Measurements from ENCODE around the gene GOSR1. TPM values are rescaled to one million over a fixed set of nuclear protein-coding genes. Genes with fewer than 3 reads are reported as not detected.
"Not testable (repeated sequence)": the region's sequence is repeated elsewhere in the genome, so short reads cannot be mapped to it uniquely, and the experiment has no call there.

The GOSR1 gene
- total RNA-seq (2014; rRNA removed; shearing (Covaris generic)), result 23.3 and 28.2 TPM in 2 replicates

- DNase-seq (ENCODE audit: low read depth), result peak; percentile 92
These were observed at the start of gene GOSR1 for GRCh38 chr17:30477083-30477773. Gene GOSR1, plus strand, starts transcription at chr17:30477408. Its CDS starts 26 bp downstream, at chr17:30477434.

- no peak for DNase-seq (ENCODE audit: low read depth)
These were observed 49.6 kb upstream of the GOSR1 start for GRCh38 chr17:30427611-30428010.

- DNase-seq (ENCODE audit: low read depth), result peak; percentile 1
These were observed 48.1 kb upstream of the GOSR1 start for GRCh38 chr17:30429155-30429554.

- DNase-seq (ENCODE audit: low read depth), result peak; percentile 92
These were observed 43.7 kb upstream of the GOSR1 start for GRCh38 chr17:30433514-30433913.

- no peak for DNase-seq (ENCODE audit: low read depth)
These were observed 40.5 kb upstream of the GOSR1 start for GRCh38 chr17:30436729-30437128.

- DNase-seq (ENCODE audit: low read depth), result no peak
These were observed 33.5 kb upstream of the GOSR1 start for GRCh38 chr17:30443721-30444120.

GRCh38 chr17:30446640-30447039, 30.6 kb upstream of the GOSR1 start:
- DNase-seq (ENCODE audit: low read depth), result not testable (repeated sequence)

GRCh38 chr17:30449480-30449879, 27.7 kb upstream of the GOSR1 start:
- no peak for DNase-seq (ENCODE audit: low read depth)

GRCh38 chr17:30450125-30451027, 26.8 kb upstream of the GOSR1 start:
- DNase-seq (ENCODE audit: low read depth), result no peak

GRCh38 chr17:30454635-30455034, 22.6 kb upstream of the GOSR1 start:
- DNase-seq (ENCODE audit: low read depth), result no peak

GRCh38 chr17:30458371-30458770, 18.8 kb upstream of the GOSR1 start:
- no peak for DNase-seq (ENCODE audit: low read depth)

- DNase-seq (ENCODE audit: low read depth), result not testable (repeated sequence)
These were observed 18.3 kb upstream of the GOSR1 start for GRCh38 chr17:30458797-30459413.

GRCh38 chr17:30468465-30468864, 8.7 kb upstream of the GOSR1 start:
- DNase-seq (ENCODE audit: low read depth), result no peak

- no peak for DNase-seq (ENCODE audit: low read depth)
These were observed 4.8 kb upstream of the GOSR1 start for GRCh38 chr17:30472238-30472890.

- no peak for DNase-seq (ENCODE audit: low read depth)
These were observed 2.0 kb upstream of the GOSR1 start for GRCh38 chr17:30475206-30475605.

- no peak for DNase-seq (ENCODE audit: low read depth)
These were observed 504 bp upstream of the GOSR1 start for GRCh38 chr17:30476726-30477082.

- DNase-seq (ENCODE audit: low read depth), result peak; percentile 16
These were observed 537 bp downstream of the GOSR1 start for GRCh38 chr17:30477774-30478115.

GRCh38 chr17:30482555-30482954, 5.3 kb downstream of the GOSR1 start:
- no peak for DNase-seq (ENCODE audit: low read depth)

- DNase-seq (ENCODE audit: low read depth), result no peak
These were observed 6.0 kb downstream of the GOSR1 start for GRCh38 chr17:30483159-30483558.

GRCh38 chr17:30493780-30494179, 16.6 kb downstream of the GOSR1 start:
- DNase-seq (ENCODE audit: low read depth), result no peak

GRCh38 chr17:30495586-30495985, 18.4 kb downstream of the GOSR1 start:
- no peak for DNase-seq (ENCODE audit: low read depth)

GRCh38 chr17:30503558-30503957, 26.4 kb downstream of the GOSR1 start:
- no peak for DNase-seq (ENCODE audit: low read depth)

Measured in RPMI7951 (cell line).